H1 (cell line): ENCODE measurements around the gene DENND10. TPM values are rescaled to one million over a fixed set of nuclear protein-coding genes. Genes with fewer than 3 reads are reported as not detected.
A peak's percentile ranks its signal among the peaks of the same experiment; 100 is the strongest.

Experiments
- ASH2L ChIP-seq: fragments of 200-600, 300-600 bp; sonication (generic); IDR thresholded peaks from one replicate; pipeline ENCODE4 v1.7.1; 2017; ENCODE audit warnings: low read length
- ATF3 ChIP-seq: IDR thresholded peaks from 2 replicates; pipeline ENCODE4 v1.6.1; 2011; ENCODE audit warnings: low read depth, mild to moderate bottlenecking, low read length; ENCODE audit not compliant: insufficient read depth
- CBX8 ChIP-seq: fragments of 300-800, 300-1000 bp; sonication (generic); IDR thresholded peaks from 2 replicates; pipeline ENCODE4 v1.7.1; 2016; ENCODE audit warnings: low read depth, low read length, borderline replicate concordance
- CTBP2 ChIP-seq: IDR thresholded peaks from 2 replicates; pipeline ENCODE4 v1.7.0; 2011; ENCODE audit warnings: borderline replicate concordance, mild to moderate bottlenecking, moderate library complexity, mixed read lengths, low read length; ENCODE audit not compliant: insufficient read depth, insufficient read length
- EP300 ChIP-seq, 2 experiments: IDR thresholded peaks; 1 replicate in 1 of 2; 2 replicates in 1 of 2; pipeline ENCODE4 v1.6.1; 2011 to 2012; ENCODE audit warnings: low read depth in 2 of 2, low read length in 2 of 2, mild to moderate bottlenecking in 2 of 2, borderline replicate concordance in 1 of 2, inconsistent platforms in 1 of 2, moderate library complexity in 1 of 2
- FOSL1 ChIP-seq: IDR thresholded peaks from 2 replicates; pipeline ENCODE4 v1.6.1; 2011; ENCODE audit warnings: mild to moderate bottlenecking, low read depth, low read length, moderate library complexity; ENCODE audit not compliant: insufficient read depth
- GTF2F1 ChIP-seq: IDR thresholded peaks from 2 replicates; pipeline ENCODE4 v1.6.1; 2012; ENCODE audit warnings: low read depth, low read length, improper control_type of control experiment, borderline replicate concordance
- KDM4A ChIP-seq: IDR thresholded peaks from one replicate; pipeline ENCODE4 v1.7.1; 2012; ENCODE audit warnings: low read depth, mild to moderate bottlenecking, moderate library complexity, low read length, inconsistent platforms; ENCODE audit not compliant: severe bottlenecking
- NRF1 ChIP-seq: IDR thresholded peaks from 2 replicates; pipeline ENCODE4 v1.6.1; 2011; ENCODE audit warnings: mild to moderate bottlenecking, low read depth, low read length, improper control_type of control experiment
- PHF8 ChIP-seq: fragments of 200-600 bp; sonication (generic); conservative IDR thresholded peaks from 2 replicates; pipeline ENCODE4 v1.7.1; 2012; ENCODE audit warnings: low read depth, mild to moderate bottlenecking, inconsistent platforms, low read length, moderate library complexity
- POLR2A ChIP-seq, 2 experiments: IDR thresholded peaks; 1 replicate in 1 of 2; 2 replicates in 1 of 2; pipeline ENCODE4 v1.6.1; 2011; ENCODE audit warnings: low read depth in 2 of 2, low read length in 2 of 2, mild to moderate bottlenecking in 2 of 2; ENCODE audit errors: control extremely low read depth in 1 of 2
- SIN3A ChIP-seq, 2 experiments: IDR thresholded peaks in 1 of 2; conservative IDR thresholded peaks in 1 of 2; 2 replicates each; pipeline ENCODE4 v1.6.1; 2011 to 2012; ENCODE audit warnings: low read length in 2 of 2, improper control_type of control experiment in 1 of 2, low read depth in 1 of 2, mild to moderate bottlenecking in 1 of 2
- SRF ChIP-seq: IDR thresholded peaks from 2 replicates; pipeline ENCODE4 v1.6.1; 2011; ENCODE audit warnings: mild to moderate bottlenecking, low read depth, low read length, moderate library complexity
- SUZ12 ChIP-seq: fragments of 200-600 bp; sonication (generic); IDR thresholded peaks from 2 replicates; pipeline ENCODE4 v1.6.1; 2012; ENCODE audit warnings: mild to moderate bottlenecking, inconsistent platforms, low read length, moderate library complexity, mixed read lengths
- TAF1 ChIP-seq: IDR thresholded peaks from 2 replicates; pipeline ENCODE4 v1.6.1; 2011; ENCODE audit warnings: mild to moderate bottlenecking, low read depth, low read length
- TAF7 ChIP-seq: optimal IDR thresholded peaks from 2 replicates; pipeline ENCODE3; 2011; ENCODE audit warnings: low read depth, mild to moderate bottlenecking, inconsistent platforms, low read length, moderate library complexity, borderline replicate concordance
- TBP ChIP-seq: IDR thresholded peaks from 2 replicates; pipeline ENCODE4 v1.6.1; 2011; ENCODE audit warnings: low read depth, low read length, improper control_type of control experiment
- polyA plus RNA-seq, 7 experiments: library from polyadenylated mRNA; depleted of rRNA in 3 of 7; stranded (reverse) in 5 of 7; unstranded in 2 of 7; fragments of >200 nt in 5 of 7; fragments of 200-250 nt in 2 of 7; gene quantifications; 1 replicate in 5 of 7; 2 replicates in 1 of 7; 4 replicates in 1 of 7; pipeline versions ENCODE4 v1.2.1 to v1.2.3, GENCODE V29; 2011 to 2013; ENCODE audit warnings: missing spikeins in 2 of 7, mixed read lengths in 2 of 7
- total RNA-seq: library from RNA; stranded (reverse); fragmentation: NEBNext Ultra II Directional; extraction: Animal tissue kit (Norgen Biotek cat#: 25700); gene quantifications from 2 replicates; pipeline ENCODE4 v1.2.1, GENCODE V29; 2021
- TF ChIP-seq, protein P1 (sequence below): IDR thresholded peaks from 2 replicates; pipeline ENCODE4 v1.6.1; 2012; ENCODE audit warnings: inconsistent platforms

Gene DENND10
- total and polyA plus RNA-seq, 2 of the 8 experiments (the other 6 are each of a cell fraction or from before 2014, with no cell fraction given) = 49.3 to 64.4 TPM

- TF ChIP-seq TAF7 = peak; percentile 97
- TF ChIP-seq CBX8 = no peak
- TF ChIP-seq TAF1 = peak; percentile 99
- peak; percentile 80 for TF ChIP-seq GTF2F1
- peak; percentile 82 for TF ChIP-seq ASH2L
- TF ChIP-seq SIN3A (conservative IDR thresholded peaks at IDR 0.05 in 1 of 2, IDR thresholded peaks at IDR 0.05 in 1 of 2; ENCODE audit: low read depth in 1 of 2, low read length in 2 of 2) = peak in 1 of 2 experiments; percentile 70; a peak in 1 of 4 replicates
- peak; percentile 55 for TF ChIP-seq KDM4A
- TF ChIP-seq SRF = no peak
- no peak for TF ChIP-seq EP300 (IDR thresholded peaks at IDR 0.05; ENCODE audit: borderline replicate concordance in 1 of 2, low read depth in 2 of 2, low read length in 2 of 2)
- TF ChIP-seq ATF3 = peak; percentile 60; the same call in 1 of the 2 replicates
- TF ChIP-seq, protein P1, sequence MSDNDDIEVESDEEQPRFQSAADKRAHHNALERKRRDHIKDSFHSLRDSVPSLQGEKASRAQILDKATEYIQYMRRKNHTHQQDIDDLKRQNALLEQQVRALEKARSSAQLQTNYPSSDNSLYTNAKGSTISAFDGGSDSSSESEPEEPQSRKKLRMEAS = peak; percentile 90
- TF ChIP-seq TBP = peak; percentile 96
- peak; percentile 52 for TF ChIP-seq NRF1
- TF ChIP-seq PHF8 = peak; percentile 97
- peak; percentile 93 for TF ChIP-seq POLR2A (IDR thresholded peaks at IDR 0.05; ENCODE audit: control extremely low read depth in 1 of 2, low read depth in 2 of 2, low read length in 2 of 2)
- no peak for TF ChIP-seq CTBP2
- no peak for TF ChIP-seq FOSL1
- TF ChIP-seq SUZ12 = no peak
- TF ChIP-seq, all 59 proteins: peak for 19
Observed at GRCh38 chr10:119080521-119081259, 23.2 kb upstream of the DENND10 start, which contains the start of gene EIF3A (continued).
